HepG2 (cell line): ENCODE measurements around the gene STK11. TPM values are rescaled to one million over a fixed set of nuclear protein-coding genes. Genes with fewer than 3 reads are reported as not detected.

Experiments used
- ATF7 ChIP-seq, 2 experiments: fragments of 450-650 bp in 1 of 2; sonication (generic) in 1 of 2; formaldehyde crosslinking in 1 of 2; IDR thresholded peaks; 2 replicates each; pipeline versions ENCODE4 v1.4.0 to v1.6.1; 2016 to 2020; ENCODE audit warnings: antibody characterized with exemption in 1 of 2, mild to moderate bottlenecking in 1 of 2, missing genetic modification reagents in 1 of 2
- BCL6 ChIP-seq: IDR thresholded peaks from 2 replicates; pipeline ENCODE4 v1.6.1; 2016; ENCODE audit warnings: missing genetic modification reagents, missing compliant biosample characterization
- BCLAF1 ChIP-seq: fragments of 450-650 bp; IDR thresholded peaks from 2 replicates; pipeline ENCODE4 v1.6.1; 2017; ENCODE audit warnings: mild to moderate bottlenecking
- ETV5 ChIP-seq: IDR thresholded peaks from 2 replicates; pipeline ENCODE4 v1.6.1; 2018; ENCODE audit warnings: missing biosample characterization, missing genetic modification reagents, inconsistent platforms, borderline replicate concordance
- HMGA1 ChIP-seq: sonication (generic); formaldehyde crosslinking; conservative IDR thresholded peaks from 2 replicates; pipeline ENCODE4 v1.4.0; 2020; ENCODE audit warnings: missing genetic modification reagents
- HNRNPL ChIP-seq: fragments of 200-400 bp; formaldehyde crosslinking; IDR thresholded peaks from 2 replicates; pipeline ENCODE4 v1.6.1; 2017; ENCODE audit warnings: mild to moderate bottlenecking, low read depth, low read length
- KLF9 ChIP-seq: IDR thresholded peaks from 2 replicates; pipeline ENCODE4 v1.6.1; 2016; ENCODE audit warnings: low read depth
- MED8 ChIP-seq: sonication (generic); formaldehyde crosslinking; IDR thresholded peaks from 2 replicates; pipeline ENCODE4 v1.8.1; 2023; ENCODE audit warnings: mild to moderate bottlenecking, missing genetic modification reagents; ENCODE audit not compliant: insufficient replicate concordance
- MXI1 ChIP-seq: IDR thresholded peaks from 3 replicates; pipeline ENCODE4 v1.6.1; 2012; ENCODE audit warnings: low read depth, low read length, inconsistent platforms, borderline replicate concordance
- NFE2L2 ChIP-seq: fragments of 150-350 bp; IDR thresholded peaks from 2 replicates; pipeline ENCODE4 v1.6.1; 2014; ENCODE audit warnings: low read length
- NKX3-1 ChIP-seq: sonication (generic); formaldehyde crosslinking; IDR thresholded peaks from 2 replicates; pipeline ENCODE4 v1.5.0; 2020; ENCODE audit warnings: missing genetic modification reagents
- NR2F1 ChIP-seq, 2 experiments: fragments of 450-650 bp in 1 of 2; formaldehyde crosslinking in 1 of 2; IDR thresholded peaks; 2 replicates each; pipeline versions ENCODE4 v1.5.0 to v1.6.1; 2016 to 2020; ENCODE audit warnings: mild to moderate bottlenecking in 1 of 2, missing compliant biosample characterization in 1 of 2, missing genetic modification reagents in 1 of 2, moderate library complexity in 1 of 2
- RFX5 ChIP-seq: IDR thresholded peaks from 2 replicates; pipeline ENCODE4 v1.6.1; 2011; ENCODE audit warnings: low read depth, low read length, improper control_type of control experiment
- RNF219 ChIP-seq: sonication (generic); formaldehyde crosslinking; IDR thresholded peaks from 2 replicates; pipeline ENCODE4 v1.5.0; 2020; ENCODE audit warnings: mild to moderate bottlenecking, missing genetic modification reagents
- SP5 ChIP-seq: IDR thresholded peaks from 2 replicates; pipeline ENCODE4 v1.6.1; 2016; ENCODE audit warnings: low read depth, borderline replicate concordance
- TBP ChIP-seq: sonication (generic); formaldehyde crosslinking; IDR thresholded peaks from 2 replicates; pipeline ENCODE4 v1.5.0; 2020; ENCODE audit warnings: missing genetic modification reagents
- TCF12 ChIP-seq, 2 experiments: fragments of 450-650 bp in 1 of 2; sonication (generic) in 1 of 2; formaldehyde crosslinking in 1 of 2; IDR thresholded peaks; 2 replicates each; pipeline versions ENCODE4 v1.6.1 to v1.8.0; 2017 to 2022; ENCODE audit warnings: antibody characterized with exemption in 1 of 2, mild to moderate bottlenecking in 1 of 2, missing genetic modification reagents in 1 of 2, moderate library complexity in 1 of 2
- ZFP1 ChIP-seq: IDR thresholded peaks from 2 replicates; pipeline ENCODE4 v1.6.1; 2016
- ZFP36 ChIP-seq: fragments of 150-350 bp; IDR thresholded peaks from 2 replicates; pipeline ENCODE4 v1.6.1; 2018; ENCODE audit warnings: borderline replicate concordance, low read length, low read depth; ENCODE audit not compliant: partially characterized antibody
- ZNF256 ChIP-seq: sonication (generic); formaldehyde crosslinking; conservative IDR thresholded peaks from 2 replicates; pipeline ENCODE4 v1.4.0; 2020; ENCODE audit warnings: missing genetic modification reagents
- ZNF543 ChIP-seq: sonication (generic); formaldehyde crosslinking; IDR thresholded peaks from 2 replicates; pipeline ENCODE4 v1.4.0; 2020; ENCODE audit warnings: mild to moderate bottlenecking, missing genetic modification reagents
- ZNF652 ChIP-seq: IDR thresholded peaks from 2 replicates; pipeline ENCODE4 v1.6.1; 2016; ENCODE audit warnings: low read depth, borderline replicate concordance
- ZNF672 ChIP-seq: sonication (generic); formaldehyde crosslinking; IDR thresholded peaks from 2 replicates; pipeline ENCODE4 v1.8.1; 2022; ENCODE audit warnings: missing genetic modification reagents
- ZNF746 ChIP-seq: sonication (generic); formaldehyde crosslinking; IDR thresholded peaks from 2 replicates; pipeline ENCODE4 v1.8.0; 2022; ENCODE audit warnings: mild to moderate bottlenecking, missing genetic modification reagents
- ZNF850 ChIP-seq: sonication (generic); formaldehyde crosslinking; conservative IDR thresholded peaks from 2 replicates; pipeline ENCODE4 v1.9.0; 2021; ENCODE audit warnings: mild to moderate bottlenecking, missing genetic modification reagents
- polyA plus RNA-seq, 8 experiments: library from polyadenylated mRNA; depleted of rRNA in 3 of 8; stranded (reverse) in 7 of 8; unstranded in 1 of 8; fragments of >200 nt; fragmentation: Illumina TruSeq in 4 of 8; extraction: Trizol in 4 of 8; gene quantifications; 2 replicates each; pipeline versions ENCODE4 v1.2.1 to v1.2.3, GENCODE V29; 2011 to 2016; ENCODE audit warnings: low read depth in 4 of 8, missing spikeins in 1 of 8, mixed read lengths in 1 of 8; ENCODE audit not compliant: insufficient read depth in 1 of 8
- total RNA-seq, 5 experiments: library from RNA; depleted of rRNA; stranded (reverse); fragments of >200 nt; fragmentation: Illumina TruSeq; extraction: Trizol; gene quantifications; 2 replicates each; pipeline ENCODE4 v1.2.3, GENCODE V29; 2016; ENCODE audit warnings: low read depth in 1 of 5
- TF ChIP-seq, protein P1 (sequence below): IDR thresholded peaks from 2 replicates; pipeline ENCODE4 v1.6.1; 2018; ENCODE audit warnings: missing genetic modification reagents, mild to moderate bottlenecking, missing compliant biosample characterization

The STK11 gene
- total and polyA plus RNA-seq, 2 of the 13 experiments (the other 11 are each of a cell fraction or from before 2014, with no cell fraction given): 27.5 to 43.6 TPM

GRCh38 chr19:1171755-1172352, 33.7 kb upstream of the STK11 start (continued):
- TF ChIP-seq ZNF850 (CRISPR knock-in tag): no peak
- TF ChIP-seq ATF7 (IDR thresholded peaks at IDR 0.05): no peak
- no peak for TF ChIP-seq ATF7 (CRISPR knock-in tag; IDR thresholded peaks at IDR 0.05)
- TF ChIP-seq ZNF543 (CRISPR knock-in tag): 0 out of 2 replicates have a peak, but pooled peaks have one; percentile 23
- TF ChIP-seq ZFP36: no peak
- no peak for TF ChIP-seq MXI1
- 0 out of 2 replicates have a peak, but pooled peaks have one; percentile 5 for TF ChIP-seq BCL6 (CRISPR knock-in tag)
- 0 out of 2 replicates have a peak, but pooled peaks have one; percentile 21 for TF ChIP-seq ZNF652 (CRISPR knock-in tag)
- TF ChIP-seq ZNF256 (CRISPR knock-in tag): no peak
- TF ChIP-seq NKX3-1 (CRISPR knock-in tag): no peak
- no peak for TF ChIP-seq BCLAF1
- TF ChIP-seq HMGA1: no peak
- TF ChIP-seq RNF219 (CRISPR knock-in tag): no peak
- TF ChIP-seq ETV5: no peak
- TF ChIP-seq TBP (CRISPR knock-in tag): no peak
- TF ChIP-seq ZFP1 (CRISPR knock-in tag): no peak
- TF ChIP-seq HNRNPL: 0 out of 2 replicates have a peak, but pooled peaks have one; percentile 8
- TF ChIP-seq ZNF672 (CRISPR knock-in tag): no peak
- TF ChIP-seq NFE2L2: no peak
- TF ChIP-seq, protein P1, sequence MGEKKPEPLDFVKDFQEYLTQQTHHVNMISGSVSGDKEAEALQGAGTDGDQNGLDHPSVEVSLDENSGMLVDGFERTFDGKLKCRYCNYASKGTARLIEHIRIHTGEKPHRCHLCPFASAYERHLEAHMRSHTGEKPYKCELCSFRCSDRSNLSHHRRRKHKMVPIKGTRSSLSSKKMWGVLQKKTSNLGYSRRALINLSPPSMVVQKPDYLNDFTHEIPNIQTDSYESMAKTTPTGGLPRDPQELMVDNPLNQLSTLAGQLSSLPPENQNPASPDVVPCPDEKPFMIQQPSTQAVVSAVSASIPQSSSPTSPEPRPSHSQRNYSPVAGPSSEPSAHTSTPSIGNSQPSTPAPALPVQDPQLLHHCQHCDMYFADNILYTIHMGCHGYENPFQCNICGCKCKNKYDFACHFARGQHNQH (CRISPR knock-in tag): no peak
- no peak for TF ChIP-seq MED8 (CRISPR knock-in tag)
- no peak for TF ChIP-seq SP5 (CRISPR knock-in tag)
- TF ChIP-seq RFX5: no peak
- TF ChIP-seq KLF9 (CRISPR knock-in tag): no peak
- no peak for TF ChIP-seq ZNF746 (CRISPR knock-in tag)
- TF ChIP-seq NR2F1 (CRISPR knock-in tag; IDR thresholded peaks at IDR 0.05): no peak
- no peak for TF ChIP-seq TCF12 (IDR thresholded peaks at IDR 0.05)
- TF ChIP-seq TCF12 (CRISPR knock-in tag; IDR thresholded peaks at IDR 0.05): no peak
